GM13976 (cell line): ENCODE measurements around the gene DUSP10.
A peak's percentile ranks its signal among the peaks of the same experiment; 100 is the strongest.

Experiments used
- DNase-seq: peaks from one replicate; pipeline ENCODE4 v3.0.0; 2012; ENCODE audit warnings: low spot score
- in situ Hi-C: fragments of 300-500 bp; cut with MboI; formaldehyde crosslinking; loops from one replicate; pipeline ENCODE4 v1.12.0; 2022; ENCODE audit warnings: low sequenced_read_pairs, mixed read lengths, inconsistent platforms; ENCODE audit not compliant: unreplicated experiment
- TF ChIP-seq, protein P1 (sequence below): IDR thresholded peaks from 2 replicates; pipeline ENCODE4 v1.5.1; 2012; ENCODE audit warnings: borderline replicate concordance, mild to moderate bottlenecking; ENCODE audit not compliant: insufficient read depth; ENCODE audit errors: extremely low read depth, missing control alignments, control extremely low read depth

Gene DUSP10

DNA sequence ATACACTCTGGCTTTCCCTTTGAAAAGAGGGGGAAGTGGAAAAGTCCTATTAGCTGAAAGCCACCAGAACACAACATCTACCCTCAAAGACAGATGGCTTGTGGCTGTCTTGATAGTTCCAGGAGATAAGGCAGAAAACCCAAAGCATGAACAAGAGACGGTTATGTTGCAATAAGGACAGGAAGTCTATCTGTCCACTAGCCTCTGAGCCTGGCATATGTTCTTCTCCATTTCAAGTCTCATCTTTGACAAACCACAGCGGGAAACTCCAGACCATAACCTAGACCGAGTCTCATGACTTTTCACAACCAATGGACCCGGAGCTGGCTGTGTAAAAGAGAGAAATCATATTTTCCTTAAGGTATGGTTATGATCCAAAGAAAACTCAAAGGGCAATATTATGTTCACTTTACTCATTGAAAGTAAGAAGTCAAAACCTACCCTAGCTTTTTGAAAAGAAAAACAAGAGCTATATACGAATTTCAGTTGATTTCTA lies 33.8 kb downstream of the DUSP10 start:
- in situ Hi-C loops: no loop called here
- TF ChIP-seq, protein P1, sequence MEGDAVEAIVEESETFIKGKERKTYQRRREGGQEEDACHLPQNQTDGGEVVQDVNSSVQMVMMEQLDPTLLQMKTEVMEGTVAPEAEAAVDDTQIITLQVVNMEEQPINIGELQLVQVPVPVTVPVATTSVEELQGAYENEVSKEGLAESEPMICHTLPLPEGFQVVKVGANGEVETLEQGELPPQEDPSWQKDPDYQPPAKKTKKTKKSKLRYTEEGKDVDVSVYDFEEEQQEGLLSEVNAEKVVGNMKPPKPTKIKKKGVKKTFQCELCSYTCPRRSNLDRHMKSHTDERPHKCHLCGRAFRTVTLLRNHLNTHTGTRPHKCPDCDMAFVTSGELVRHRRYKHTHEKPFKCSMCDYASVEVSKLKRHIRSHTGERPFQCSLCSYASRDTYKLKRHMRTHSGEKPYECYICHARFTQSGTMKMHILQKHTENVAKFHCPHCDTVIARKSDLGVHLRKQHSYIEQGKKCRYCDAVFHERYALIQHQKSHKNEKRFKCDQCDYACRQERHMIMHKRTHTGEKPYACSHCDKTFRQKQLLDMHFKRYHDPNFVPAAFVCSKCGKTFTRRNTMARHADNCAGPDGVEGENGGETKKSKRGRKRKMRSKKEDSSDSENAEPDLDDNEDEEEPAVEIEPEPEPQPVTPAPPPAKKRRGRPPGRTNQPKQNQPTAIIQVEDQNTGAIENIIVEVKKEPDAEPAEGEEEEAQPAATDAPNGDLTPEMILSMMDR: no peak
- peak; percentile 64 for DNase-seq

DNA sequence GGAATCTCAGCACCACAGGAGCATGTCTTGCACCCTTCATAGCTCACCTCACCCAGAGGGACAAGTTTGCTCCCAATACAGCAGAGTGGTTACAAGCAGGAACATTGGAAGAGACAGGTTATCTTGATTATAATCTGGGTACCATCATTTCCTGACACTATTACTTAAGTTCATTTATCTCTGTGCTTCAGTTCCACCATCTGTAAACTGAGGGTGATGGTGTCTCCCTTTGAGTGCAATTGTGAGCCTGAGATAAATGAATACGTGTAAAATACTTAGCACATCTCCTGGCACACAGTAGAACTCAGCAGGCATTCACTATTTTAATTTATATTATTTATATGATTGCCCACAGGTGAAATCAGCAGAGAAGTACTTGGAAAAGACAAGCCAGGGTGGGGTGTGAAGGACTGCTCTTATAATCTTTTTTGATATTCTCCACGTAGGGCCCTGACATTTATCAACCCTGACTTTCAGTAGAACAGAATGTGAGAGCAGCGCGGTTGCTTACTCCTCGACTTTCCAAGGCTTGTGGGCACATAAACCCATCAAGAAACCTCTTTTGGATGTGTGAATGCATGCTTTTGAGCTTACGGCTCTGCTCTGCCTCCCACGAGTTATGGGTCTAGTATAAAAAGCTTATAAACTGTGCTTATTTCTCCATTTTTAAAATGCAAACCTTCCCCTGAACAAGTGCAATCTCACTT lies 34.9 kb downstream of the DUSP10 start:
- in situ Hi-C loops: no loop called here
- no peak for DNase-seq
- TF ChIP-seq, protein P1: no peak

DNA sequence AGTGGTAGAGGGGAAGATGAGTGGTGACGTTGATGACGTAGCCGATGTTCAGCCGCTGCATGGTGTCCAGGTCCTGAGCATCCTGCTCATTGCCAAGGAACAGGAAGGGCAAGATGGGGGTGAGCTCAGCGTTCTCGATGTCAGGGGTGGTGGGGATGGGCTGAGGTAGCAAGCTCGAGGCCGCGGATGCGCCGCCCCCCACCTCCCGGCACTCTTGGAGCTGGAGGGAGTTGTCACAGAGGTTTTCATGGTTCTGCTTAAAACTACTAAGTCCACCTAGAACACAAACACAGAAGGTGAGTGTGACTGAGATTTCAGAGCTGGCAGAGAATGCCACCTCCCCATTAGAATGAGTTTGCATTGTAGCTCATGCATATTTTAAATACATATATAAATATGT lies 35.7 kb downstream of the DUSP10 start:
- in situ Hi-C loops: no loop called here
- TF ChIP-seq, protein P1: no peak
- DNase-seq: no peak

DNA sequence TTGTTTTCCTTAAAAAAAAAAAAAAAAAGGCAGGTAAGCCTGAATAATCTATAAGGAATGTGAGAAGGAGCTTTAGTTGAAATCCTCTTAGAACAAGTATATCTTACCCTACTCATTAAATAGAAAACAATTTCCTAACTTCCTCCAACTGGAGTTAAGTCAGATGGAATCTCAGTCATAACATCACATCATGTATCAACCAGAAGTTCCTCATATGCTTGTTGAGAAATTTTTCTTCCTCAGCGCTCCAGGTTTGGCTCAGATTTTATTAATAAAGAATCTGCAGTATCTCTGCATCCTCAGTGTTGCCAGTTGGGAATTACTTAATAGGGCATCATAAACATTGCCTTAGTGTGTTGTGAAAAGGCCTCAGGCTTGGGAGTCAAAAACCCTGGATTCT lies 37.6 kb downstream of the DUSP10 start:
- no peak for DNase-seq
- in situ Hi-C loops: no loop called here
- TF ChIP-seq, protein P1: no peak

DNA sequence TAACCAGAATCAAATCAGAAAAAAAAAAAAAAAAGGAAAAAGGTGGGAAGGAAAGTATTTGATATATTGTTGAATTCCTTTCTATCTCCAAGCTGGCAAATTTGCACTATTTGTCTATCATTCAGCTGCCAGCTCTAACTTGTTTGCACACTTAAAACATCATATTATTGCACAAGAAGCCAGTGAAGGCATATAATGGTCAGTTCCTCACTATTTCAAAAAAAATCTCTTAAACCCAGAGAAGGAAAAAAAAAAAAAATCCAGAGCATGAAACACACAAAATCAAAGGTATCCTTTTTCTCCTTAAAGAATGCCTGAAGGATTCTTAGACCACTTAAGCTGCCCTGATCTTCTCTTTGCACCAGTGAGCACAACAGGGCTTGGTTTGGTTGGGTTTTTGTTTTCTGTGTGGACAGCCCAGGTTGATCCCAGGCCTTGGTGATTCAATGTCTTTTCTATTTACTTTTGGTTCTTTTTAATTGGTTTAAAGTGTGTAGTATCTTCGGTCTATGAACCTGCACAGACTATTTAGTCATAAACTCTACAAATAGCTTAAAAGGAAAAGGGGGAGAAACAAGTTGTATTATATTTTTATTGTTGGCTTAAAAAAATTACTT lies 40.2 kb downstream of the DUSP10 start:
- in situ Hi-C loops: no loop called here
- DNase-seq: no peak
- TF ChIP-seq, protein P1: no peak

DNA sequence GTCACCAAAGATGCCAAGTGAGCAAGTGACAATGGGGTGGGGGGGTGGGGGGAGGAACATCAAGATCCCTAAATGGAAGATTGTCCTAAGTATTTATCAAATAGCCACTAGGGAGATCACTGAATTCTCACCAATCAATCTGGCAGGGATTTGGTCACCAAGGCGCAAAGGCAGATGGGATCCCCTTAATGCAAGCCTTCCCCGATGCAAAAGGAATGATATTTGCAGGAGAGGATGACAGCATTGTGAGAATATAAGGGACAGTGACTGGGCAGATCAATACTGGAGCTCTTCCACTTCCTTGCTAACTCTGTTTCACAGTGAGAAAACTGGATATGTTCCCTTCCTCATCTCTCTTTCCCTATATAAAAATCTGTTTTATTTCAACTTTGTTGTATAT lies 40.9 kb downstream of the DUSP10 start:
- no peak for DNase-seq
- in situ Hi-C loops: no loop called here
- TF ChIP-seq, protein P1: no peak

DNA sequence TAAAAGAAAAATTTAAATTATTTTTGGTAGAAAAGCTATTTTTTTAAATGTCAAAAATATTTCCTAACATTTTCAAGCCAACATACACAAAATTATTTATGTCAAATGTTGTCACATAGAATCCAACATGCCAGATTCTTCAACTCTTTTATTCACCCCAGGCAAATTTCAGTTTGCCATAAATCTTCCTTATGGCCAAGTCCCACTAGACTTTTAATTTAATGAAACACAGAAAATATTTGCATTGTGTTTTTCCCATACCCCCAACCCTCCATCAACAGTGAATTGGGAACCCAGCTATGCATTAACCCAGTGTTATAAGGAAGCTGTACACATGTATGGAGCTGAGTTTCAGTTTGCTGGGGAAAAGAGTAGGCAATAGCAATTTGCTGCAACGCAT lies 41.4 kb downstream of the DUSP10 start:
- DNase-seq: no peak
- TF ChIP-seq, protein P1: no peak
- in situ Hi-C loops: no loop called here
